ENCODE results near the gene RRM1. TPM values are rescaled to one million over a fixed set of nuclear protein-coding genes. Genes with fewer than 3 reads are reported as not detected.

RRM1 gene
- total and polyA plus RNA-seq, 4 donors = 8.0 to 69.9 (median 16.3) TPM

DNA sequence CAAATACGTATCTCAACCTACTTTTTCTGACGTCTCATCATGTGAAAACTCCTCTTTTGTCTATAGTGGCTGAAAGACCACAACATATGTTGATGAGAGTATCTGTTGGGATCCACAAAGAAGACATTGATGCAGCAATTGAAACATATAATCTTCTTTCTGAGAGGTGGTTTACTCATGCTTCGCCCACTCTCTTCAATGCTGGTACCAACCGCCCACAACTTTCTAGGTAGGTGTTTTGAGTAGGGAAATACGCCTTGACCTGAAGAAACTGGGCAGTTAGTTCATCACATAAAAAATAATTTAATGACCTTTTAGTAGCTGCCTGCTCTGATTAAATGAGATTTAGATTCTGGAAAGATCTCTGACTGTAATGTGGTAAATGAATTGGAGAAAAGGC lies 17.2 kb downstream of the RRM1 start (continued):
- TF ChIP-seq, protein P1, sequence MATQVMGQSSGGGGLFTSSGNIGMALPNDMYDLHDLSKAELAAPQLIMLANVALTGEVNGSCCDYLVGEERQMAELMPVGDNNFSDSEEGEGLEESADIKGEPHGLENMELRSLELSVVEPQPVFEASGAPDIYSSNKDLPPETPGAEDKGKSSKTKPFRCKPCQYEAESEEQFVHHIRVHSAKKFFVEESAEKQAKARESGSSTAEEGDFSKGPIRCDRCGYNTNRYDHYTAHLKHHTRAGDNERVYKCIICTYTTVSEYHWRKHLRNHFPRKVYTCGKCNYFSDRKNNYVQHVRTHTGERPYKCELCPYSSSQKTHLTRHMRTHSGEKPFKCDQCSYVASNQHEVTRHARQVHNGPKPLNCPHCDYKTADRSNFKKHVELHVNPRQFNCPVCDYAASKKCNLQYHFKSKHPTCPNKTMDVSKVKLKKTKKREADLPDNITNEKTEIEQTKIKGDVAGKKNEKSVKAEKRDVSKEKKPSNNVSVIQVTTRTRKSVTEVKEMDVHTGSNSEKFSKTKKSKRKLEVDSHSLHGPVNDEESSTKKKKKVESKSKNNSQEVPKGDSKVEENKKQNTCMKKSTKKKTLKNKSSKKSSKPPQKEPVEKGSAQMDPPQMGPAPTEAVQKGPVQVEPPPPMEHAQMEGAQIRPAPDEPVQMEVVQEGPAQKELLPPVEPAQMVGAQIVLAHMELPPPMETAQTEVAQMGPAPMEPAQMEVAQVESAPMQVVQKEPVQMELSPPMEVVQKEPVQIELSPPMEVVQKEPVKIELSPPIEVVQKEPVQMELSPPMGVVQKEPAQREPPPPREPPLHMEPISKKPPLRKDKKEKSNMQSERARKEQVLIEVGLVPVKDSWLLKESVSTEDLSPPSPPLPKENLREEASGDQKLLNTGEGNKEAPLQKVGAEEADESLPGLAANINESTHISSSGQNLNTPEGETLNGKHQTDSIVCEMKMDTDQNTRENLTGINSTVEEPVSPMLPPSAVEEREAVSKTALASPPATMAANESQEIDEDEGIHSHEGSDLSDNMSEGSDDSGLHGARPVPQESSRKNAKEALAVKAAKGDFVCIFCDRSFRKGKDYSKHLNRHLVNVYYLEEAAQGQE (IDR thresholded peaks at IDR 0.05) = no peak
- TF ChIP-seq, protein P2, sequence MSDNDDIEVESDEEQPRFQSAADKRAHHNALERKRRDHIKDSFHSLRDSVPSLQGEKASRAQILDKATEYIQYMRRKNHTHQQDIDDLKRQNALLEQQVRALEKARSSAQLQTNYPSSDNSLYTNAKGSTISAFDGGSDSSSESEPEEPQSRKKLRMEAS (IDR thresholded peaks at IDR 0.05) = no peak

DNA sequence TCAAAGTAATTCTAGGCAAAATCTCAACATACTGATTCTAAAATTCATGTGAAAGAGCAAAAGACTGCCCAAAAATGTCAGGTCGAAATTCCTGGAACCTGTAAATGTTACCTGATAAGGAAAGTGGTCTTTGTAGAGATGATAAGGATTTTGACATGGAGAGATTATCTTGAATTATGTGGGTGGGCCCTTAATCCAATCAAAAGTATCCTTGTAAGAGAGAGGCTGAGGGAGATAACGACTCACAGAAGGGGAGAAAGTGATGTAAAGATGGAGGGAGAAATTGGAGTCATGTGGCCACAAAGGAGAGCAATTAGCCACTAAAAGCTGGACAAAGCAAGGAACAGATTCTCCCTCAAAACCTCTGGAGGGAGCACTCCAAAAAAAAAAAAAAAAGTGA lies 20.5 kb downstream of the RRM1 start:
- WGBS = 92% methylated on average over 2 of the region's 2 CpGs
- Histone ChIP-seq H3K9ac (ENCODE audit: low read depth in 1 of 2, low read length in 2 of 2) (no peak overlapping the region), H3K27ac (ENCODE audit: low read depth in 1 of 2, low read length in 2 of 2) (no peak overlapping the region), H3K9me3 (ENCODE audit: control insufficient read depth in 4 of 4, low read length in 3 of 4) (no peaks in the 10 kb centered on the region), H3K36me3 (ENCODE audit: control insufficient read depth in 4 of 4, insufficient read depth in 3 of 4, low read depth in 1 of 4, low read length in 3 of 4) (peaks cover 3 to 23% (median 18%) of the 10 kb centered on the region in 4 donors), H3K4me3 (ENCODE audit: low read depth in 1 of 3, low read length in 3 of 3) (no peak overlapping the region), H3K27me3 (ENCODE audit: control insufficient read depth in 4 of 4, insufficient read depth in 4 of 4, low read length in 3 of 4) (no peaks in the 10 kb centered on the region), H3K4me1 (ENCODE audit: control insufficient read depth in 4 of 4, insufficient read depth in 4 of 4, low read length in 3 of 4) (no peaks in the 10 kb centered on the region)
- TF ChIP-seq, protein P1 (IDR thresholded peaks at IDR 0.05) = no peak
- no peak for TF ChIP-seq NR2F2 (IDR thresholded peaks at IDR 0.05)
- TF ChIP-seq, protein P3, sequence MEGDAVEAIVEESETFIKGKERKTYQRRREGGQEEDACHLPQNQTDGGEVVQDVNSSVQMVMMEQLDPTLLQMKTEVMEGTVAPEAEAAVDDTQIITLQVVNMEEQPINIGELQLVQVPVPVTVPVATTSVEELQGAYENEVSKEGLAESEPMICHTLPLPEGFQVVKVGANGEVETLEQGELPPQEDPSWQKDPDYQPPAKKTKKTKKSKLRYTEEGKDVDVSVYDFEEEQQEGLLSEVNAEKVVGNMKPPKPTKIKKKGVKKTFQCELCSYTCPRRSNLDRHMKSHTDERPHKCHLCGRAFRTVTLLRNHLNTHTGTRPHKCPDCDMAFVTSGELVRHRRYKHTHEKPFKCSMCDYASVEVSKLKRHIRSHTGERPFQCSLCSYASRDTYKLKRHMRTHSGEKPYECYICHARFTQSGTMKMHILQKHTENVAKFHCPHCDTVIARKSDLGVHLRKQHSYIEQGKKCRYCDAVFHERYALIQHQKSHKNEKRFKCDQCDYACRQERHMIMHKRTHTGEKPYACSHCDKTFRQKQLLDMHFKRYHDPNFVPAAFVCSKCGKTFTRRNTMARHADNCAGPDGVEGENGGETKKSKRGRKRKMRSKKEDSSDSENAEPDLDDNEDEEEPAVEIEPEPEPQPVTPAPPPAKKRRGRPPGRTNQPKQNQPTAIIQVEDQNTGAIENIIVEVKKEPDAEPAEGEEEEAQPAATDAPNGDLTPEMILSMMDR (IDR thresholded peaks at IDR 0.05; ENCODE audit: low read depth, low read length, missing input control) = no peak
- TF ChIP-seq, protein P4, sequence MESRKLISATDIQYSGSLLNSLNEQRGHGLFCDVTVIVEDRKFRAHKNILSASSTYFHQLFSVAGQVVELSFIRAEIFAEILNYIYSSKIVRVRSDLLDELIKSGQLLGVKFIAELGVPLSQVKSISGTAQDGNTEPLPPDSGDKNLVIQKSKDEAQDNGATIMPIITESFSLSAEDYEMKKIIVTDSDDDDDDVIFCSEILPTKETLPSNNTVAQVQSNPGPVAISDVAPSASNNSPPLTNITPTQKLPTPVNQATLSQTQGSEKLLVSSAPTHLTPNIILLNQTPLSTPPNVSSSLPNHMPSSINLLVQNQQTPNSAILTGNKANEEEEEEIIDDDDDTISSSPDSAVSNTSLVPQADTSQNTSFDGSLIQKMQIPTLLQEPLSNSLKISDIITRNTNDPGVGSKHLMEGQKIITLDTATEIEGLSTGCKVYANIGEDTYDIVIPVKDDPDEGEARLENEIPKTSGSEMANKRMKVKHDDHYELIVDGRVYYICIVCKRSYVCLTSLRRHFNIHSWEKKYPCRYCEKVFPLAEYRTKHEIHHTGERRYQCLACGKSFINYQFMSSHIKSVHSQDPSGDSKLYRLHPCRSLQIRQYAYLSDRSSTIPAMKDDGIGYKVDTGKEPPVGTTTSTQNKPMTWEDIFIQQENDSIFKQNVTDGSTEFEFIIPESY (IDR thresholded peaks at IDR 0.05) = no peak
- no peak for TF ChIP-seq HNF4A (conservative IDR thresholded peaks at IDR 0.05)
- DNase-seq (ENCODE audit: low spot score) = no peak

DNA sequence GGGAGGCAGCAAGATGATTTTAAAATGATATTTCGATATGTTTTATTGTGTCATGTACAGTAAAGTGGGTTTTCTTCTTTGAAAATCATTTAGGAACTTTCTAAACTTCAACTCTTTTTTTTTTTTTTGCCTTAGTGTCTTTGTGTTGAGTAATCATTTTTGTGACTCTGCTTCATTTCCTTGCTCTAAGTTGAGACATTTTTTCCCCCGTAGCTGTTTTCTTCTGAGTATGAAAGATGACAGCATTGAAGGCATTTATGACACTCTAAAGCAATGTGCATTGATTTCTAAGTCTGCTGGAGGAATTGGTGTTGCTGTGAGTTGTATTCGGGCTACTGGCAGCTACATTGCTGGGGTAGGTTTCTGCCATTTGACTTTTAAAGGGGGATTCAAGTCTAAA lies 23.5 kb downstream of the RRM1 start:
- H3K4me3 ChIP-seq (ENCODE audit: low read depth in 1 of 3, low read length in 3 of 3) = no peak overlapping the region
- WGBS = 86% methylated on average over 3 of the region's 3 CpGs
- peaks cover 0 to 24% (median 15%) of the 10 kb centered on the region in 4 donors for H3K36me3 ChIP-seq (ENCODE audit: control insufficient read depth in 4 of 4, insufficient read depth in 3 of 4, low read depth in 1 of 4, low read length in 3 of 4)

More for the DNA sequence above, 23.5 kb downstream of the RRM1 start:
- no peak for DNase-seq (ENCODE audit: low spot score)
- no peak overlapping the region for H3K9ac ChIP-seq (ENCODE audit: low read depth in 1 of 2, low read length in 2 of 2)
- no peaks in the 10 kb centered on the region for H3K27me3 ChIP-seq (ENCODE audit: control insufficient read depth in 4 of 4, insufficient read depth in 4 of 4, low read length in 3 of 4)
- H3K9me3 ChIP-seq (ENCODE audit: control insufficient read depth in 4 of 4, low read length in 3 of 4) = no peaks in the 10 kb centered on the region
- TF ChIP-seq SP1 (IDR thresholded peaks at IDR 0.05) (no peak), RXRA (IDR thresholded peaks at IDR 0.05) (no peak), TAF1 (conservative IDR thresholded peaks at IDR 0.05) (no peak), HNF4A (conservative IDR thresholded peaks at IDR 0.05) (no peak), RAD21 (IDR thresholded peaks at IDR 0.05) (no peak), NR2F2 (IDR thresholded peaks at IDR 0.05) (no peak), YY1 (IDR thresholded peaks at IDR 0.05) (no peak), FOXA1 (IDR thresholded peaks at IDR 0.05) (no peak)
- TF ChIP-seq, protein P4 (IDR thresholded peaks at IDR 0.05) = no peak
- TF ChIP-seq, protein P3 (IDR thresholded peaks at IDR 0.05; ENCODE audit: low read depth, low read length, missing input control) = no peak
- H3K4me1 ChIP-seq (ENCODE audit: control insufficient read depth in 4 of 4, insufficient read depth in 4 of 4, low read length in 3 of 4) = no peaks in the 10 kb centered on the region
- no peak overlapping the region for H3K27ac ChIP-seq (ENCODE audit: low read depth in 1 of 2, low read length in 2 of 2)
